SK-N-SH (cell line): ENCODE measurements around the gene MAP3K5. TPM values are rescaled to one million over a fixed set of nuclear protein-coding genes. Genes with fewer than 3 reads are reported as not detected.
"Not testable (repeated sequence)": the region's sequence is repeated elsewhere in the genome, so short reads cannot be mapped to it uniquely, and the experiment has no call there.

Experiments used
- CTCF ChIA-PET: fragments of 300-600, 350-600 bp; formaldehyde crosslinking; extraction: SDS; loops from one replicate; lab custom pipeline; 2021; lab: Yijun Ruan, JAX
- POLR2A ChIA-PET: fragments of 350-600 bp; sonication (Branson Sonifier 250); formaldehyde crosslinking; extraction: SDS; loops from one replicate; lab custom pipeline; 2020; ENCODE audit warnings: antibody characterized with exemption, inconsistent platforms; lab: Yijun Ruan, JAX
- DNase-seq: peaks from one replicate; pipeline ENCODE4 v3.0.0; 2012
- H2AFZ ChIP-seq: fragments of 200-600 bp; sonication (generic); 2 replicates; pipeline ENCODE4 v1.8.1; 2016; ENCODE audit warnings: antibody characterized with exemption, mild to moderate bottlenecking, low read depth
- H3F3A ChIP-seq: fragments of 200-600 bp; sonication (generic); replicated peaks from 2 replicates; pipeline ENCODE3; 2016; ENCODE audit warnings: antibody characterized with exemption, mild to moderate bottlenecking; ENCODE audit not compliant: insufficient read depth
- H3K27ac ChIP-seq, 2 experiments: fragments of 200-500 bp in 1 of 2; fragments of 200-600 bp in 1 of 2; sonication (Bioruptor generic) in 1 of 2; sonication (generic), shearing (Covaris generic) in 1 of 2; 2 replicates each; pipeline versions ENCODE4 v1.5.1 to v1.6.1; 2014 to 2016; ENCODE audit warnings: low read depth in 2 of 2, inconsistent platforms in 1 of 2, low read length in 1 of 2, mild to moderate bottlenecking in 1 of 2, mixed read lengths in 1 of 2
- H3K27me3 ChIP-seq: fragments of 200-600 bp; sonication (generic), shearing (Covaris generic); 2 replicates; pipeline ENCODE4 v1.6.1; 2016; ENCODE audit warnings: mixed run types; ENCODE audit not compliant: insufficient read depth
- H3K36me3 ChIP-seq, 2 experiments: fragments of 200-500 bp in 1 of 2; fragments of 200-600 bp in 1 of 2; sonication (Bioruptor generic) in 1 of 2; sonication (generic) in 1 of 2; replicated peaks in 1 of 2; 2 replicates each; pipeline versions ENCODE3 to v1.5.1; 2014 to 2016; ENCODE audit warnings: low read length in 1 of 2, mild to moderate bottlenecking in 1 of 2; ENCODE audit not compliant: insufficient read depth in 2 of 2, control insufficient read depth in 1 of 2
- H3K4me1 ChIP-seq, 2 experiments: fragments of 200-500 bp in 1 of 2; fragments of 200-600 bp in 1 of 2; sonication (Bioruptor generic) in 1 of 2; sonication (generic), shearing (Covaris generic) in 1 of 2; 2 replicates each; pipeline versions ENCODE4 v1.5.1 to v1.6.1; 2014 to 2016; ENCODE audit warnings: low read depth in 1 of 2, low read length in 1 of 2, mixed run types in 1 of 2; ENCODE audit not compliant: insufficient read depth in 2 of 2, control insufficient read depth in 1 of 2
- H3K4me2 ChIP-seq: fragments of 200-600 bp; sonication (generic), shearing (Covaris generic); 2 replicates; pipeline ENCODE4 v1.6.1; 2017; ENCODE audit warnings: mixed run types
- H3K4me3 ChIP-seq, 2 experiments: fragments of 200-500 bp in 1 of 2; fragments of 200-600 bp in 1 of 2; sonication (Bioruptor generic) in 1 of 2; sonication (generic), shearing (Covaris generic) in 1 of 2; 2 replicates each; pipeline versions ENCODE4 v1.5.1 to v1.8.1; 2014 to 2016; ENCODE audit warnings: low read depth in 2 of 2, inconsistent platforms in 1 of 2, low read length in 1 of 2, mild to moderate bottlenecking in 1 of 2, mixed read lengths in 1 of 2, moderate library complexity in 1 of 2
- H3K79me2 ChIP-seq: fragments of 200-600 bp; sonication (generic); 2 replicates; pipeline ENCODE4 v1.8.1; 2017; ENCODE audit warnings: mild to moderate bottlenecking; ENCODE audit not compliant: insufficient read depth
- H3K9ac ChIP-seq: fragments of 200-600 bp; sonication (generic); 2 replicates; pipeline ENCODE4 v1.6.1; 2017; ENCODE audit warnings: mixed run types
- H3K9me2 ChIP-seq: fragments of 200-600 bp; sonication (generic); 2 replicates; pipeline ENCODE4 v1.6.1; 2017; ENCODE audit warnings: mixed run types
- H3K9me3 ChIP-seq: fragments of 200-600 bp; sonication (generic); 2 replicates; pipeline ENCODE4 v1.6.1; 2017; ENCODE audit warnings: mixed run types, mild to moderate bottlenecking, moderate library complexity
- H4K20me1 ChIP-seq: fragments of 200-600 bp; sonication (generic); 2 replicates; pipeline ENCODE4 v1.6.1; 2017; ENCODE audit warnings: mild to moderate bottlenecking, mixed run types; ENCODE audit not compliant: insufficient read depth
- EP300 ChIP-seq, 2 experiments: IDR thresholded peaks; 2 replicates each; pipeline versions ENCODE4 v1.4.0 to v1.6.1; 2012; ENCODE audit warnings: borderline replicate concordance in 1 of 2, low read depth in 1 of 2, low read length in 1 of 2
- EZH2phosphoT487 ChIP-seq: fragments of 200-600 bp; sonication (generic); IDR thresholded peaks from 2 replicates; pipeline ENCODE4 v1.6.1; 2017; ENCODE audit warnings: low read depth, mixed run types, mild to moderate bottlenecking, antibody characterized with exemption, moderate library complexity, borderline replicate concordance
- GABPA ChIP-seq: IDR thresholded peaks from 2 replicates; pipeline ENCODE4 v1.4.0; 2012; ENCODE audit warnings: low read depth, mild to moderate bottlenecking
- GATA2 ChIP-seq: sonication (generic); formaldehyde crosslinking; IDR thresholded peaks from 2 replicates; pipeline ENCODE4 v1.5.0; 2020; ENCODE audit warnings: mild to moderate bottlenecking, missing genetic modification reagents
- MAX ChIP-seq: IDR thresholded peaks from 2 replicates; pipeline ENCODE4 v1.4.0; 2012; ENCODE audit warnings: low read depth
- MEF2A ChIP-seq: IDR thresholded peaks from 2 replicates; pipeline ENCODE4 v1.4.0; 2012; ENCODE audit warnings: low read depth, borderline replicate concordance
- MXI1 ChIP-seq: IDR thresholded peaks from 2 replicates; pipeline ENCODE4 v1.6.1; 2012; ENCODE audit warnings: mild to moderate bottlenecking, low read depth, low read length, improper control_type of control experiment
- NFIC ChIP-seq: IDR thresholded peaks from 2 replicates; pipeline ENCODE4 v1.4.0; 2012; ENCODE audit warnings: borderline replicate concordance
- NRF1 ChIP-seq: IDR thresholded peaks from 2 replicates; pipeline ENCODE4 v1.6.1; 2012; ENCODE audit warnings: low read depth, mild to moderate bottlenecking, low read length
- PBX3 ChIP-seq: IDR thresholded peaks from 2 replicates; pipeline ENCODE4; 2012
- RAD21 ChIP-seq: IDR thresholded peaks from 2 replicates; pipeline ENCODE4 v1.6.1; 2012; ENCODE audit warnings: mild to moderate bottlenecking, low read length
- RFX5 ChIP-seq: IDR thresholded peaks from 2 replicates; pipeline ENCODE4 v1.6.1; 2012; ENCODE audit warnings: mild to moderate bottlenecking, improper control_type of control experiment, low read length
- RXRA ChIP-seq: IDR thresholded peaks from 2 replicates; pipeline ENCODE4 v1.4.0; 2012; ENCODE audit warnings: low read depth, mild to moderate bottlenecking, borderline replicate concordance
- SIN3A ChIP-seq: IDR thresholded peaks from 2 replicates; pipeline ENCODE4 v1.6.1; 2012; ENCODE audit warnings: low read depth, mild to moderate bottlenecking, low read length, moderate library complexity, borderline replicate concordance
- SMC3 ChIP-seq: IDR thresholded peaks from 2 replicates; pipeline ENCODE4 v1.6.1; 2012; ENCODE audit warnings: low read depth, low read length, improper control_type of control experiment
- TAF1 ChIP-seq: IDR thresholded peaks from 2 replicates; pipeline ENCODE4 v1.6.1; 2012; ENCODE audit warnings: low read depth, mild to moderate bottlenecking, low read length, moderate library complexity, borderline replicate concordance
- TCF12 ChIP-seq: IDR thresholded peaks from 2 replicates; pipeline ENCODE4 v1.4.0; 2012
- YY1 ChIP-seq: IDR thresholded peaks from 2 replicates; pipeline ENCODE4 v1.4.0; 2012; ENCODE audit warnings: low read depth, mild to moderate bottlenecking
- WGBS: methylation state at CpG from one replicate; pipeline ENCODE4 v1.1.6; 2017; ENCODE audit warnings: low lambda C conversion rate; 5-methylcytosine and 5-hydroxymethylcytosine counted together
- polyA plus RNA-seq, 3 experiments: library from polyadenylated mRNA; depleted of rRNA; stranded (reverse); fragments of >200 nt; gene quantifications; 2 replicates each; pipeline ENCODE4 v1.2.3, GENCODE V29; 2012

The MAP3K5 gene
- polyA plus RNA-seq, 1 of the 3 experiments (the other 2 are of a cell fraction), result 1.4 TPM

GRCh38 chr6:136696238-136696637 lies 96.0 kb downstream of the MAP3K5 start:
- Histone ChIP-seq H3K4me1 (no peaks in the 10 kb centered on the region), H3K27ac (no peak overlapping the region), H2AFZ (no peak overlapping the region), H3K4me2 (no peak overlapping the region), H3K9ac (no peak overlapping the region), H3F3A (no peaks in the 10 kb centered on the region), H3K27me3 (no peaks in the 10 kb centered on the region), H4K20me1 (no peaks in the 10 kb centered on the region), H3K36me3 (peaks cover 0 to 6% of the 10 kb centered on the region in 2 experiments), H3K79me2 (no peaks in the 10 kb centered on the region), H3K9me2 (no peaks in the 10 kb centered on the region), H3K4me3 (no peak overlapping the region), H3K9me3 (no peaks in the 10 kb centered on the region)
- 88% methylated on average over 2 of the region's 2 CpGs for WGBS
- TF ChIP-seq NFIC (no peak), MXI1 (no peak), TAF1 (no peak), RAD21 (no peak), SIN3A (no peak), MAX (no peak), MEF2A (no peak), EZH2phosphoT487 (no peak), GABPA (no peak), RFX5 (no peak), RXRA (no peak), PBX3 (no peak), TCF12 (no peak), YY1 (no peak)
- no peak for DNase-seq
- CTCF ChIA-PET, result no interaction called here
- POLR2A ChIA-PET, result no interaction called here

GRCh38 chr6:136695412-136695811 lies 96.9 kb downstream of the MAP3K5 start:
- H3K9me3 ChIP-seq, result no peaks in the 10 kb centered on the region
- no peaks in the 10 kb centered on the region for H4K20me1 ChIP-seq
- no peak overlapping the region for H3K9ac ChIP-seq
- no peaks in the 10 kb centered on the region for H3K79me2 ChIP-seq
- no peaks in the 10 kb centered on the region for H3K4me1 ChIP-seq
- no peaks in the 10 kb centered on the region for H3K27me3 ChIP-seq
- peaks cover 0 to 6% of the 10 kb centered on the region in 2 experiments for H3K36me3 ChIP-seq
- no peak overlapping the region for H3K27ac ChIP-seq
- no peak for DNase-seq
- no peak overlapping the region for H2AFZ ChIP-seq
- no peak for TF ChIP-seq YY1
- no peaks in the 10 kb centered on the region for H3F3A ChIP-seq
- no peak overlapping the region for H3K4me3 ChIP-seq
- ChIA-PET POLR2A (no interaction called here), CTCF (no interaction called here)
- no peaks in the 10 kb centered on the region for H3K9me2 ChIP-seq
- no peak overlapping the region for H3K4me2 ChIP-seq
- WGBS, result 100% methylated on average over 2 of the region's 2 CpGs

- Histone ChIP-seq H3K9me3 (no peaks in the 10 kb centered on the region), H3K9me2 (no peaks in the 10 kb centered on the region), H3K4me1 (no peaks in the 10 kb centered on the region), H3K27me3 (no peaks in the 10 kb centered on the region), H2AFZ (no peak overlapping the region), H4K20me1 (no peaks in the 10 kb centered on the region), H3F3A (no peaks in the 10 kb centered on the region), H3K79me2 (no peaks in the 10 kb centered on the region), H3K4me2 (no peak overlapping the region), H3K9ac (no peak overlapping the region), H3K36me3 (peaks cover 0 to 3% of the 10 kb centered on the region in 2 experiments), H3K4me3 (no peak overlapping the region), H3K27ac (no peak overlapping the region)
- no peak for TF ChIP-seq TAF1
- no peak for TF ChIP-seq EP300 (IDR thresholded peaks at IDR 0.05; ENCODE audit: borderline replicate concordance in 1 of 2, low read depth in 1 of 2, low read length in 1 of 2)
- TF ChIP-seq GATA2 (CRISPR knock-in tag), result no peak
- no peak for TF ChIP-seq MAX
- no peak for TF ChIP-seq RAD21
- no peak for TF ChIP-seq RXRA
- TF ChIP-seq SMC3, result no peak
- TF ChIP-seq NRF1, result no peak
- TF ChIP-seq GABPA, result no peak
- ChIA-PET CTCF (interaction anchor here (1.0 kb wide), 1 partner anchor 99 kb away, joined by 4 read pairs; the partner anchor contains the start of gene MAP3K5), POLR2A (interaction anchor here (0.7 kb wide), 1 partner anchor 454 kb away, joined by 3 read pairs; no protein-coding TSS in a partner anchor)
- DNase-seq, result no peak
Measured at GRCh38 chr6:136693090-136693489, 99.2 kb downstream of the MAP3K5 start.

GRCh38 chr6:136687894-136688293 lies 104.4 kb downstream of the MAP3K5 start:
- H3K4me3 ChIP-seq, H2AFZ ChIP-seq, POLR2A ChIA-PET, H3K4me1 ChIP-seq, DNase-seq, H3K27me3 ChIP-seq, H3F3A ChIP-seq, H3K4me2 ChIP-seq, H3K36me3 ChIP-seq, H3K9me3 ChIP-seq, H4K20me1 ChIP-seq, H3K79me2 ChIP-seq, H3K27ac ChIP-seq, H3K9ac ChIP-seq, H3K9me2 ChIP-seq: not testable (repeated sequence)
- CTCF ChIA-PET, result interaction anchor here (0.7 kb wide), 1 partner anchor 104 kb away, joined by 3 read pairs; the partner anchor contains the start of gene MAP3K5
- 100% methylated on average over 1 of the region's 1 CpG for WGBS
